Measurements from ENCODE around the gene MAD1L1.

The MAD1L1 gene

DNA sequence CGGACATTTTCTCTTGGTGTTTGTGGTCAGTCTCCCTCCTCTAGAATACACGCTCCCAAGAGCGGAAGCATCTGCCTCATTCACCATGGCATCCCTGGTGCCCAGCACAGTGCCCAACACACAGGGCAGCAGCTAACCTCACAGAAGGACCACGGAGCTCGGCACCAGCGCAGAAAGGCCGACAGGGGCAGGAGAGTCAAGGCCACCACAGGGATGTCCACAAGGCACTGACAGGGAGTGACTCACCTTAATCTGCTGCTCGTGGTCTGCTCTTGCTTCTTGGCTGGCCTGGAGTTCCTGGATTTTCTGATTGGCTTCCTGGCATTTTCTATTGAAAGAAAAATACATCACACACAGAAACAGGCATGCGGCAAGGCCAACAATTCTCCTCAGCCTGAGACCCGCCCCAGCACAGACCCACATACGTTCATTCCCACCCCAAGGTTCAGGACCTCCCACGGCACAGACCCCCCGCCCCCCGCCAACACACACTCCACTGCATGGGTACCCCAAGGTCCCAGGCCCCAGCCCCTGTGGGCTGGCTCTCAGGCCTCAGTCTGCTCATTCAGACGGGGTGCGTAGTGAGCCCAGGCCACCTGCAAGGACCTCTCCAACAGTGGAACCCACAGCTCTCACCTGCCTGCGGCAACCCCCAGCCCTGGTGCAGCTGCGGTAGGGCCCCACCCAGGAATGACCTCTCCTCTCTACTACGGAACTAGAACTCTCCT lies 14.9 kb downstream of the MAD1L1 start:
- Histone ChIP-seq H2AFZ (ENCODE audit: low read depth) (no peak overlapping the region), H3K4me2 (no peak overlapping the region), H3K27me3 (ENCODE audit: insufficient read depth, low read depth) (no peaks in the 10 kb centered on the region), H3K36me3 (ENCODE audit: insufficient read depth) (peaks cover 17% of the 10 kb centered on the region; the same call in 1 of the 2 replicates), H3K4me3 (IDR thresholded peaks at IDR 0.05; ENCODE audit: insufficient read depth, low read depth, low read length) (no peak overlapping the region), H3K9ac (no peak overlapping the region), H3K4me1 (ENCODE audit: low read depth, poor library complexity, severe bottlenecking) (no peaks in the 10 kb centered on the region), H3K79me2 (ENCODE audit: insufficient read depth, low read depth) (no peaks in the 10 kb centered on the region; the same call in 1 of the 2 replicates), H4K20me1 (ENCODE audit: insufficient read depth) (no peaks in the 10 kb centered on the region), H3K27ac (no peak overlapping the region)
- TF ChIP-seq, protein P1, sequence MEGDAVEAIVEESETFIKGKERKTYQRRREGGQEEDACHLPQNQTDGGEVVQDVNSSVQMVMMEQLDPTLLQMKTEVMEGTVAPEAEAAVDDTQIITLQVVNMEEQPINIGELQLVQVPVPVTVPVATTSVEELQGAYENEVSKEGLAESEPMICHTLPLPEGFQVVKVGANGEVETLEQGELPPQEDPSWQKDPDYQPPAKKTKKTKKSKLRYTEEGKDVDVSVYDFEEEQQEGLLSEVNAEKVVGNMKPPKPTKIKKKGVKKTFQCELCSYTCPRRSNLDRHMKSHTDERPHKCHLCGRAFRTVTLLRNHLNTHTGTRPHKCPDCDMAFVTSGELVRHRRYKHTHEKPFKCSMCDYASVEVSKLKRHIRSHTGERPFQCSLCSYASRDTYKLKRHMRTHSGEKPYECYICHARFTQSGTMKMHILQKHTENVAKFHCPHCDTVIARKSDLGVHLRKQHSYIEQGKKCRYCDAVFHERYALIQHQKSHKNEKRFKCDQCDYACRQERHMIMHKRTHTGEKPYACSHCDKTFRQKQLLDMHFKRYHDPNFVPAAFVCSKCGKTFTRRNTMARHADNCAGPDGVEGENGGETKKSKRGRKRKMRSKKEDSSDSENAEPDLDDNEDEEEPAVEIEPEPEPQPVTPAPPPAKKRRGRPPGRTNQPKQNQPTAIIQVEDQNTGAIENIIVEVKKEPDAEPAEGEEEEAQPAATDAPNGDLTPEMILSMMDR (conservative IDR thresholded peaks at IDR 0.05; ENCODE audit: low read depth, low read length), result no peak

DNA sequence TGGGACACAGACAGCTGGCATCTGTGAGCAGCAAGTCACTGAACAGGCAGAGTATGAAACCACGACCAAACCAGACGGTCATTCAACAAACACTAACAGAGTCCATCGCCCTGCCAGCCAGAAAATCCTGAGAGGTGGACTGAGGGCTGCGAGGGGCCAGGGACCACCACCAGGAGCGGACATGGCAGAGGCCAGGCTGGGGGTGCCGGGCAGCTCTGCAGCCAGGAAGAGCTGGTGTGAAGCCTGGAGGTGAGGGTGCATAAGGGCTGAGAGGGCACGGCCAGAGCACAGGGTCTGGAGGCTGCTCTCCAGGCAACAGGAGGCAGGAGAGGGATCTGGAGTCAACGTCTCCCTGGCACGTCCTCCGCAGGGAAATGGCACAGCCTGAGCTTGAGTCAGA lies 15.5 kb downstream of the MAD1L1 start:
- Histone ChIP-seq H3K79me2 (ENCODE audit: insufficient read depth, low read depth) (no peaks in the 10 kb centered on the region; the same call in 1 of the 2 replicates), H3K36me3 (ENCODE audit: insufficient read depth) (peaks cover 12% of the 10 kb centered on the region; the same call in 1 of the 2 replicates), H3K4me2 (no peak overlapping the region), H3K27ac (no peak overlapping the region), H3K9ac (no peak overlapping the region), H2AFZ (ENCODE audit: low read depth) (no peak overlapping the region), H3K4me1 (ENCODE audit: low read depth, poor library complexity, severe bottlenecking) (no peaks in the 10 kb centered on the region), H3K27me3 (ENCODE audit: insufficient read depth, low read depth) (no peaks in the 10 kb centered on the region), H4K20me1 (ENCODE audit: insufficient read depth) (no peaks in the 10 kb centered on the region), H3K4me3 (IDR thresholded peaks at IDR 0.05; ENCODE audit: insufficient read depth, low read depth, low read length) (no peak overlapping the region)
- TF ChIP-seq, protein P1 (conservative IDR thresholded peaks at IDR 0.05; ENCODE audit: low read depth, low read length), result no peak

DNA sequence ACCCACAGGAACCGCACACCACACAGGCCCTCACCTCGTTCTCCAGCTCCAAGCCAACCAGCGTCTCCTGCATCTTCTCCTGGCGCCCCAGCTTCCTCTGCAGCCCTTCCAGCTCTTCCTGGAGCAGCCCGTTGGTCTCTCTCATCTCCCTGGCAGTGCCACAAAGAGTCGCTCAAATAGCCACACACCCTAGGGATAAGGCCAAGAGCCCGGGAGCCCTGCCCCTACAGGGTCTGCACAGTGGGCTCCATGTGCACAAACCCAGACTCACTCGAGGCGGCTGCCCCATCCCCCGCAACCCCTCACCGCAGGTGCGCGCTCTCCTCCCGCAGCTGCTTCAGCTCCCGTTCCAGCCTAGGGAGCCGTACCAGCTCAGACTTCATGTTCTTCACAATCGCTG lies 16.9 kb downstream of the MAD1L1 start:
- no peak overlapping the region for H3K4me2 ChIP-seq
- no peak overlapping the region for H3K27ac ChIP-seq
- H3K79me2 ChIP-seq (ENCODE audit: insufficient read depth, low read depth), result no peaks in the 10 kb centered on the region; the same call in 1 of the 2 replicates
- H3K4me3 ChIP-seq (IDR thresholded peaks at IDR 0.05; ENCODE audit: insufficient read depth, low read depth, low read length), result no peak overlapping the region
- no peaks in the 10 kb centered on the region for H3K4me1 ChIP-seq (ENCODE audit: low read depth, poor library complexity, severe bottlenecking)
- TF ChIP-seq, protein P1 (conservative IDR thresholded peaks at IDR 0.05; ENCODE audit: low read depth, low read length), result no peak
- H3K27me3 ChIP-seq (ENCODE audit: insufficient read depth, low read depth), result no peaks in the 10 kb centered on the region
- H4K20me1 ChIP-seq (ENCODE audit: insufficient read depth), result no peaks in the 10 kb centered on the region
- no peak overlapping the region for H2AFZ ChIP-seq (ENCODE audit: low read depth)
- no peak overlapping the region for H3K9ac ChIP-seq
- H3K36me3 ChIP-seq (ENCODE audit: insufficient read depth), result peaks cover 10% of the 10 kb centered on the region; the same call in 1 of the 2 replicates

DNA sequence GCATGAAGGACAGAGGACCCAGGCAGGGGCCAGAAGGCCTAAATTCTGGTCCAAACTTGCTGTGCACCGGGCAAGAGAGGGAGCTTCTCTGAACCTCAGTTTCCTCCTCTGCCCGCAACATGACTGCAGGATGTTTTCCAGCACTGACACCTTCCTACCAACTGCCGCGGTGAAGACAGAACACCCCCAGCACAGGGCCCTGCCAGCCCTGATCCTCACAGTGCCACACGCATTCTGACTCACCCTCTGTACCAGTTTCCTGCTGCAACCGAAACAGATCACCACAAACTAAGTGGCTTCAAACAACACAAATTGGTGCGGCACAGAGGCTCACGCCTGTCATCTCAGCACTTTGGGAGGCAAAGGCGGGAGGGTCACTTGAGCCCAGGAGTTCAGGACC lies 18.1 kb downstream of the MAD1L1 start:
- H3K9ac ChIP-seq, result no peak overlapping the region
- H2AFZ ChIP-seq (ENCODE audit: low read depth), result no peak overlapping the region
- no peaks in the 10 kb centered on the region for H3K27me3 ChIP-seq (ENCODE audit: insufficient read depth, low read depth)
- H3K4me2 ChIP-seq, result no peak overlapping the region
- TF ChIP-seq, protein P1 (conservative IDR thresholded peaks at IDR 0.05; ENCODE audit: low read depth, low read length), result no peak
- no peaks in the 10 kb centered on the region for H3K4me1 ChIP-seq (ENCODE audit: low read depth, poor library complexity, severe bottlenecking)
- H3K36me3 ChIP-seq (ENCODE audit: insufficient read depth), result peaks cover 10% of the 10 kb centered on the region; the same call in 1 of the 2 replicates
- no peak overlapping the region for H3K27ac ChIP-seq
- no peaks in the 10 kb centered on the region for H3K79me2 ChIP-seq (ENCODE audit: insufficient read depth, low read depth)
- no peaks in the 10 kb centered on the region for H4K20me1 ChIP-seq (ENCODE audit: insufficient read depth)
- no peak overlapping the region for H3K4me3 ChIP-seq (IDR thresholded peaks at IDR 0.05; ENCODE audit: insufficient read depth, low read depth, low read length)
